Psoas muscle (tissue), 8 donors: Measurements from ENCODE around the gene ENPP6. TPM values are rescaled to one million over a fixed set of nuclear protein-coding genes. Genes with fewer than 3 reads are reported as not detected.

Source experiments
- ATAC-seq, 4 donors: fragments of 200-7000 bp; cut with Tn5 transposase; one replicate each; pipeline ENCODE4 v1.9.1; 2020; ENCODE audit warnings: moderate library complexity in 3 of 4, mild to moderate bottlenecking in 2 of 4
- DNase-seq, 2 donors: peaks; one replicate each; pipeline ENCODE4 v3.0.0-alpha.2; 2020
- H3K27ac ChIP-seq: fragments of 200-600 bp; one replicate; pipeline ENCODE4 v1.8.0; 2022
- H3K27me3 ChIP-seq, 3 donors: fragments of 200-600 bp in 1 of 3; one replicate each; pipeline versions ENCODE4 v1.6.1 to v1.8.0; 2013 to 2022; ENCODE audit warnings: low read length in 2 of 3, mild to moderate bottlenecking in 2 of 3, moderate library complexity in 1 of 3; ENCODE audit not compliant: insufficient read depth in 3 of 3
- H3K36me3 ChIP-seq, 2 donors: fragments of 200-600 bp in 1 of 2; one replicate each; pipeline versions ENCODE4 v1.6.1 to v1.8.0; 2013 to 2022; ENCODE audit warnings: low read depth in 1 of 2, mild to moderate bottlenecking in 1 of 2, moderate library complexity in 1 of 2; ENCODE audit not compliant: insufficient read depth in 1 of 2
- H3K4me1 ChIP-seq: fragments of 200-600 bp; one replicate; pipeline ENCODE4 v1.8.0; 2022
- H3K4me3 ChIP-seq: fragments of 200-600 bp; one replicate; pipeline ENCODE4 v1.8.0; 2022; ENCODE audit warnings: mild to moderate bottlenecking
- H3K9me3 ChIP-seq: fragments of 200-600 bp; one replicate; pipeline ENCODE4 v1.8.0; 2022
- WGBS, 3 donors: extraction: QIAGEN DNeasy Blood & Tissue Kit; methylation state at CpG; one replicate each; pipeline versions ENCODE4 v1.1.6 to v1.1.7; 2013; 5-methylcytosine and 5-hydroxymethylcytosine counted together
- intact Hi-C, 2 donors: fragments of 100-400 bp; cut with DNase I; formaldehyde crosslinking; loops; one replicate each; pipeline versions ENCODE4 v1.11.0 to v1.14.2; 2022
- polyA plus RNA-seq, 3 donors: library from polyadenylated mRNA; stranded (reverse); fragments of 200-250 nt; gene quantifications; one replicate each; pipeline ENCODE4 v1.2.3, GENCODE V29; 2013
- total RNA-seq, 4 donors: library from RNA; stranded (reverse); fragmentation: NEBNext Ultra II Directional in 2 of 4; extraction: Animal tissue kit (Norgen Biotek cat#: 25700) in 2 of 4; gene quantifications; one replicate each; pipeline versions ENCODE4 v1.2.1 to v1.2.4, GENCODE V29; 2021 to 2023
- TF ChIP-seq, protein P1 (sequence below): fragments of 200-600 bp; IDR thresholded peaks from one replicate; pipeline ENCODE4 v1.8.0; 2022; ENCODE audit warnings: antibody characterized with exemption
- donor health status: healthy with polysubstance abuse.
- donor health status: DM: no; HTN: no; CAD: no; lungs with moderate emphysema.
- donor health status: Bipolar disorder and iron deficiency.
- donor health status: healthy.
- donor health status: DM: yes; HTN: yes; CAD: no.
- donor health status: DM: no; HTN: no; CAD: no.
- donor health status: DM: no; HTN: no; CAD: no.
- donor health status: DM: yes; HTN: yes; CAD: no.

ENPP6 gene
- total and polyA plus RNA-seq, 7 donors = 0.05 to 0.79 (median 0.11) TPM; not detected in 1

DNA sequence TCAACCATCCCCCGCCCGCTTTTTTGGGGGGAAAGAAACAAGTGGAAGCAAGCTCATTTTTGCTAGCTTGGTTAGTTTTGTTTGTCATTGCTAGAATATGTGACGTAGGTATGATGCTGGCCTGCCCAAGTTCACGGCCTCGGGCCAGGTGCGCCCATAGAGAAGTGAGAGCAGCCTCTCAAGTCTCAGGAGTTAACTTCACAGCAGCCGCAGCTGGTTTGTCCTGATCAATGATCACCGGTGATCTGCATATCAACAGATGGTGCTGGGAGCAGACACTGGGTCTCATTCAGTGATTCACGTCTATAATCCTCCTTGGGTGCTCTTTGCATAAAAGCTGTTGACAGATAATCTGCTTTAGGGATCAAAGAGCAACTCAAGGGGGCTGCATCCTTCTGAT lies 50.1 kb downstream of the ENPP6 start:
- TF ChIP-seq, protein P1, sequence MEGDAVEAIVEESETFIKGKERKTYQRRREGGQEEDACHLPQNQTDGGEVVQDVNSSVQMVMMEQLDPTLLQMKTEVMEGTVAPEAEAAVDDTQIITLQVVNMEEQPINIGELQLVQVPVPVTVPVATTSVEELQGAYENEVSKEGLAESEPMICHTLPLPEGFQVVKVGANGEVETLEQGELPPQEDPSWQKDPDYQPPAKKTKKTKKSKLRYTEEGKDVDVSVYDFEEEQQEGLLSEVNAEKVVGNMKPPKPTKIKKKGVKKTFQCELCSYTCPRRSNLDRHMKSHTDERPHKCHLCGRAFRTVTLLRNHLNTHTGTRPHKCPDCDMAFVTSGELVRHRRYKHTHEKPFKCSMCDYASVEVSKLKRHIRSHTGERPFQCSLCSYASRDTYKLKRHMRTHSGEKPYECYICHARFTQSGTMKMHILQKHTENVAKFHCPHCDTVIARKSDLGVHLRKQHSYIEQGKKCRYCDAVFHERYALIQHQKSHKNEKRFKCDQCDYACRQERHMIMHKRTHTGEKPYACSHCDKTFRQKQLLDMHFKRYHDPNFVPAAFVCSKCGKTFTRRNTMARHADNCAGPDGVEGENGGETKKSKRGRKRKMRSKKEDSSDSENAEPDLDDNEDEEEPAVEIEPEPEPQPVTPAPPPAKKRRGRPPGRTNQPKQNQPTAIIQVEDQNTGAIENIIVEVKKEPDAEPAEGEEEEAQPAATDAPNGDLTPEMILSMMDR = no peak
- peaks cover 0 to 16% (median 0%) of the 10 kb centered on the region in 3 donors for H3K27me3 ChIP-seq
- no peaks in the 10 kb centered on the region for H3K9me3 ChIP-seq
- no peaks in the 10 kb centered on the region for H3K36me3 ChIP-seq
- 90 to 92% (median 90%) methylated on average over 9 of the region's 9 CpGs for WGBS, 3 donors
- DNase-seq (no peak), ATAC-seq (no peak)
- H3K27ac ChIP-seq = no peak overlapping the region
- intact Hi-C loops = loop anchor here (5.0 to 10.0 kb wide), 3 partner anchors 330 to 693 kb away; no protein-coding TSS in a partner anchor
- H3K4me3 ChIP-seq = no peak overlapping the region
- H3K4me1 ChIP-seq = no peaks in the 10 kb centered on the region

DNA sequence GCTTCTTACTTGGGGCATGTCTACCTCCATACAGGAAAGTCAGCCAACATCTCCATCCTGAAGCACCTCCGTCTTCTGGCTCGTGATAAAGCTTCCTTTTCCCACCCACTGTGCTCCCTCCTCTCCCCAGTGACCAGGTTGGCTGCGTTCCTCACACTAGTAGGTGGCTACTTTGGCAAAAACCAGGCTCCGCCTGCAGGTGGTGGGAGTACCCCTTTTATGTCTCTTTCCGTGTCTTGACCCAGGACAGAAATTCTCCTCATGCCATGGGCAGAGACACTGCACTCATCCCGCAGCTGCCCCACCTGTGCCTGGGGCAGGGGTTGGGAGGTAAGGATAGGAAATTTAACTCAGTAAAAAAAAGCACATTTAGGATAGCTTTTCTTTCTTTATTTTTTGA lies 50.9 kb downstream of the ENPP6 start:
- TF ChIP-seq, protein P1 = no peak
- DNase-seq (no peak), ATAC-seq (no peak)
- no peaks in the 10 kb centered on the region for H3K36me3 ChIP-seq
- H3K27ac ChIP-seq = no peak overlapping the region
- intact Hi-C loops = loop anchor here (5.0 to 10.0 kb wide), 3 partner anchors 329 to 692 kb away; no protein-coding TSS in a partner anchor
- no peaks in the 10 kb centered on the region for H3K4me1 ChIP-seq
- H3K9me3 ChIP-seq = no peaks in the 10 kb centered on the region
- no peak overlapping the region for H3K4me3 ChIP-seq
- H3K27me3 ChIP-seq = peaks cover 0 to 16% (median 0%) of the 10 kb centered on the region in 3 donors
- WGBS, 3 donors = 70 to 87% (median 74%) methylated on average over 6 of the region's 6 CpGs

DNA sequence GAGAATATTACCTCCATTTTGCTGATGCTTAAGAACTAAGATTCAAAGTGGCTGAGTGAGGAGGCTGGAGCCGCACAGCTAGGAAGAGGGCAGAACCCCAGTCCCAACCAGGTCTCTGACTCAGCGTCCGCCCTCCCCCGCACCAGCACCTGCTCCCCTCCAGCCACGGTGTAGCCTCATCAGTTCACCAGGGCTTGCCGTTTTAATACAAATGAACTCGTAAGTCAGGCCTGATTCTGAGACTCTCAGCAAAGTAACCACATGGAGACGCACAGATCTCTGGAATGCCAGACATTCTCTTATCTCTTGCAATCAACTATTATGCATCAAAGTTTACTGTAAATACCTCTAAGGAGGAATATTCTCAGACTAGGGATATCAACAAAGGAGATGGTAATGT lies 52.4 kb downstream of the ENPP6 start:
- TF ChIP-seq, protein P1 = no peak
- Histone ChIP-seq H3K9me3 (no peaks in the 10 kb centered on the region), H3K27me3 (peaks cover 0 to 16% (median 0%) of the 10 kb centered on the region in 3 donors), H3K4me1 (no peaks in the 10 kb centered on the region), H3K27ac (no peak overlapping the region), H3K36me3 (no peaks in the 10 kb centered on the region), H3K4me3 (no peak overlapping the region)
- intact Hi-C loops = loop anchor here (5.0 to 10.0 kb wide), 3 partner anchors 328 to 690 kb away; no protein-coding TSS in a partner anchor
- ATAC-seq (no peak), DNase-seq (no peak)
- 69 to 71% (median 70%) methylated on average over 8 of the region's 8 CpGs for WGBS, 3 donors

DNA sequence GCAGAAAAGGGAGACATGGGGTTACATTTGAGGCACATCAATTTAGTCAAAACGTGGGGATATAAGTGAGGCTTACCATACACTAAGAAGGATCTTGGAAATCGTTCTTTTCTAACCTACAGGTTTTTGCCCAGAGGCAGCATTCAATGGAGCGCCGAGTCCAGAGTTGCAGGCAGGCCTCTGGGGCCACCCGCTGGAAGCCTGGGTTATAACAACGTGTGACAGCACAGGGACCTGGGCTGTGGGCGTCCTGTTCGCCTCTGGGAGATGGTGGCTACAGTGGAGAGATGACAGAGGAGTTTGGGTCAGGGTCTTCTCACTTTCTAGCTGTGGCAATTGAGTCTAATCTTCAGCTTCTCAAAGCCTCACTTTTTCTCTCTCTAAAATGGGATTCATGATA lies 53.9 kb downstream of the ENPP6 start:
- DNase-seq (no peak), ATAC-seq (peak in 3 of 4 donors; percentile 53 to 75 (median 55))
- Histone ChIP-seq H3K4me3 (no peak overlapping the region), H3K27me3 (peaks cover 0 to 12% (median 0%) of the 10 kb centered on the region in 3 donors), H3K36me3 (no peaks in the 10 kb centered on the region), H3K9me3 (no peaks in the 10 kb centered on the region), H3K4me1 (no peaks in the 10 kb centered on the region), H3K27ac (no peak overlapping the region)
- TF ChIP-seq, protein P1 = peak; percentile 53
- 29 to 40% (median 40%) methylated on average over 8 of the region's 8 CpGs for WGBS, 3 donors
- intact Hi-C loops = loop anchor here in 1 of 2 donors (1.0 to 10.0 kb wide), 3 partner anchors 324 to 689 kb away; no protein-coding TSS in a partner anchor

DNA sequence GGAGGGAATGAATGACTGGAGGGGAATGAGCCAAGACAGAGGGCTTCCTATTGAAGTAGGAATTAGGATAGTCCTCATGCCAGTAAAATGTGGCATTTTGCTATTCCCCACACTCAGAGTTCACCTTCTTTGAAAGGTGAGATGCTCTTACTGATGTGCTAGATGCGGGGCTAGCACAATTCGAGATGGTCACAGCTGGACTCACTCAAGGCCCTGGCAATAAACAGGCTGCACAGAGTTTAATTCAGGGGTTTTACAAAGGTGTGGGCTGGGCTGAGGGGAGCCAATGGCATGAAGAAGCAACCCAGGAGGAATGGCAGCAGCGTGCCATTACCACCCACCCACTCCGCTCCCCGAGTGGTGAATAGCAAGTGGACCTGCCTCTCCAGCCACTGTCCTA lies 55.1 kb downstream of the ENPP6 start:
- Histone ChIP-seq H3K36me3 (no peaks in the 10 kb centered on the region), H3K9me3 (no peaks in the 10 kb centered on the region), H3K4me1 (no peaks in the 10 kb centered on the region), H3K27me3 (peaks cover 0 to 6% (median 0%) of the 10 kb centered on the region in 3 donors), H3K4me3 (no peak overlapping the region), H3K27ac (no peak overlapping the region)
- intact Hi-C loops = loop anchor here in 1 of 2 donors (10.0 kb wide), 2 partner anchors 438 to 688 kb away; no protein-coding TSS in a partner anchor
- 79 to 83% (median 79%) methylated on average over 5 of the region's 5 CpGs for WGBS, 3 donors
- DNase-seq (no peak), ATAC-seq (no peak)
- TF ChIP-seq, protein P1 = no peak
